Measurements from ENCODE around the gene GRK5.

DNA sequence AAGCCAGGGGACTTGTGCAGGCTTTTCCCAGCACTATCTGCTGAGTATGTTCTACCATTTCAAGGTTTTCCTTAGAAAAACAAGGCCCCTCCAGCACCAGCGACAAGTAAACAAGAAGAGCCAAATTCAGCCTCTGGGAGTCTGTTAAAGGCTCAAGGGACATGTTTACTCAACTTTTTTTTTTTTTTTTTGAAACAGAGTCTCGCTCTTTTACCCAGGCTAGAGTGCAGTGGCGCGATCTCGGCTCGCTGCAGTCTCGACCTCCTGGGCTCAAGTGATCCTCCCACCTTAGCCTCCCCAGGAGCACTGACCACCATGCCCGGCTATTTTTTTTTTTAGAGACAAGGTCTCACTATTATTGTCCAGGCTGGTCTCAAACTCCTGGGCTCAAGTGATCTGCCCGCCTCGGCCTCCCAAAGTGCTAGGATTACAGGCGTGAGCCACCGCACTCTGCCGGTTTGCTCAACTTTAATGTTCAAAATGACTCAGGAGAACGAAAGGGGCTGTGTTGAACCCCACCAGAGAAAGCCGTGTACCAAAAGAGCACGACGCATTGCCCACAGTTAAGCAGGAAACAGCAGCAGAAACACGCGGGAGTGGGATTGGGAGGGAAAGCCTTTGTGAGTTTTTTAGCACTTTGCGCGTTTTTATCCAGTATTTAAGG is 29.5 kb upstream of the GRK5 start:
- TF ChIP-seq, protein P1, sequence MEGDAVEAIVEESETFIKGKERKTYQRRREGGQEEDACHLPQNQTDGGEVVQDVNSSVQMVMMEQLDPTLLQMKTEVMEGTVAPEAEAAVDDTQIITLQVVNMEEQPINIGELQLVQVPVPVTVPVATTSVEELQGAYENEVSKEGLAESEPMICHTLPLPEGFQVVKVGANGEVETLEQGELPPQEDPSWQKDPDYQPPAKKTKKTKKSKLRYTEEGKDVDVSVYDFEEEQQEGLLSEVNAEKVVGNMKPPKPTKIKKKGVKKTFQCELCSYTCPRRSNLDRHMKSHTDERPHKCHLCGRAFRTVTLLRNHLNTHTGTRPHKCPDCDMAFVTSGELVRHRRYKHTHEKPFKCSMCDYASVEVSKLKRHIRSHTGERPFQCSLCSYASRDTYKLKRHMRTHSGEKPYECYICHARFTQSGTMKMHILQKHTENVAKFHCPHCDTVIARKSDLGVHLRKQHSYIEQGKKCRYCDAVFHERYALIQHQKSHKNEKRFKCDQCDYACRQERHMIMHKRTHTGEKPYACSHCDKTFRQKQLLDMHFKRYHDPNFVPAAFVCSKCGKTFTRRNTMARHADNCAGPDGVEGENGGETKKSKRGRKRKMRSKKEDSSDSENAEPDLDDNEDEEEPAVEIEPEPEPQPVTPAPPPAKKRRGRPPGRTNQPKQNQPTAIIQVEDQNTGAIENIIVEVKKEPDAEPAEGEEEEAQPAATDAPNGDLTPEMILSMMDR (conservative IDR thresholded peaks at IDR 0.05), result no peak
- no peak for TF ChIP-seq EZH2 (IDR thresholded peaks at IDR 0.05; ENCODE audit: low read depth)

Data from PC-9 (cell line).